Endothelial cell of umbilical vein (primary cell): ENCODE results near the gene AGPAT1. TPM values are rescaled to one million over a fixed set of nuclear protein-coding genes. Genes with fewer than 3 reads are reported as not detected.

Experiments used
- BruUV-seq: library from RNA; stranded (reverse); fragments of 400-500 nt; replicated peaks from 2 replicates; lab custom pipeline; 2021; lab: Mats Ljungman, UMichigan
- CTCF ChIA-PET: fragments of 300-600, 350-600 bp; sonication (Branson Sonifier 250); formaldehyde crosslinking; loops from one replicate; lab custom pipeline; 2021; ENCODE audit warnings: antibody characterized with exemption, inconsistent platforms; lab: Charles Lee
- POLR2A ChIA-PET: fragments of 300-600, 350-600 bp; sonication (Branson Sonifier 250); formaldehyde crosslinking; loops from one replicate; lab custom pipeline; 2021; ENCODE audit warnings: antibody characterized with exemption, inconsistent platforms; lab: Charles Lee
- DNase-seq: peaks from one replicate; pipeline ENCODE4 v3.0.0-alpha.2; 2011; ENCODE audit warnings: low read depth, low spot score
- FAIRE-seq: peaks from 2 replicates; lab custom pipeline; 2011; peaks lifted over from hg19 to GRCh38; lab: Jason Lieb, UNC
- H2AFZ ChIP-seq: 2 replicates; pipeline ENCODE4 v1.6.0; 2012; ENCODE audit warnings: low read depth, low read length, control low read depth, inconsistent platforms
- H3K27ac ChIP-seq: 2 replicates; pipeline ENCODE4 v1.5.1; 2011; ENCODE audit warnings: low read depth, mild to moderate bottlenecking, control low read depth, low read length, moderate library complexity; ENCODE audit not compliant: insufficient read depth
- H3K27me3 ChIP-seq, 2 experiments: 2 replicates each; pipeline versions ENCODE4 v1.6.0 to v1.6.1; 2011; ENCODE audit warnings: low read length in 2 of 2, mixed read lengths in 1 of 2; ENCODE audit not compliant: control insufficient read depth in 2 of 2, insufficient read depth in 2 of 2
- H3K36me3 ChIP-seq, 2 experiments: 2 replicates in 1 of 2; 3 replicates in 1 of 2; pipeline ENCODE4 v1.5.1; 2011; ENCODE audit warnings: low read length in 2 of 2, mild to moderate bottlenecking in 1 of 2, moderate library complexity in 1 of 2; ENCODE audit not compliant: control insufficient read depth in 2 of 2, insufficient read depth in 2 of 2; ENCODE audit errors: extremely low read depth in 1 of 2
- H3K4me1 ChIP-seq: 3 replicates; pipeline ENCODE4 v1.5.1; 2011; ENCODE audit warnings: mild to moderate bottlenecking, low read length; ENCODE audit not compliant: control insufficient read depth, insufficient read depth; ENCODE audit errors: extremely low read depth
- H3K4me2 ChIP-seq: 2 replicates; pipeline ENCODE4 v1.6.1; 2011; ENCODE audit warnings: low read length, control low read depth, mixed read lengths; ENCODE audit not compliant: insufficient read depth
- H3K4me3 ChIP-seq, 3 experiments: fragments of 200-600 bp in 1 of 3; sonication (generic), shearing (Covaris generic) in 1 of 3; replicated peaks in 1 of 3; 2 replicates each; pipeline ENCODE4 v1.5.1; 2011 to 2016; ENCODE audit warnings: control low read depth in 3 of 3, low read length in 3 of 3, mild to moderate bottlenecking in 2 of 3, inconsistent platforms in 1 of 3, low read depth in 1 of 3, moderate library complexity in 1 of 3; ENCODE audit not compliant: insufficient read depth in 1 of 3
- H3K79me2 ChIP-seq: 2 replicates; pipeline ENCODE4 v1.6.0; 2012; ENCODE audit warnings: low read length, inconsistent platforms; ENCODE audit not compliant: control insufficient read depth, insufficient read depth
- H3K9ac ChIP-seq: replicated peaks from 2 replicates; pipeline ENCODE3; 2011; ENCODE audit warnings: low read length, control low read depth; ENCODE audit not compliant: insufficient read depth; ENCODE audit errors: extremely low read depth
- H3K9me1 ChIP-seq: replicated peaks from 3 replicates; pipeline ENCODE4 v1.6.0; 2011; ENCODE audit warnings: mild to moderate bottlenecking, low read length; ENCODE audit not compliant: control insufficient read depth, insufficient read depth; ENCODE audit errors: extremely low read depth
- H3K9me3 ChIP-seq: replicated peaks from 2 replicates; pipeline ENCODE4 v1.5.1; 2012; ENCODE audit warnings: low read length, inconsistent platforms; ENCODE audit not compliant: control insufficient read depth, insufficient read depth
- H4K20me1 ChIP-seq: replicated peaks from 2 replicates; pipeline ENCODE3; 2011; ENCODE audit warnings: mild to moderate bottlenecking, low read length; ENCODE audit not compliant: control insufficient read depth, insufficient read depth; ENCODE audit errors: extremely low read depth
- CTCF ChIP-seq, 2 donors: IDR thresholded peaks; 1 replicate in 1 of 2; 2 replicates in 1 of 2; pipeline ENCODE4 v1.5.1; 2011; ENCODE audit warnings: low read length in 2 of 2, mild to moderate bottlenecking in 2 of 2, moderate library complexity in 2 of 2, control low read depth in 1 of 2, inconsistent platforms in 1 of 2, low read depth in 1 of 2; ENCODE audit not compliant: insufficient read depth in 1 of 2; ENCODE audit errors: extremely low read depth in 1 of 2
- EZH2 ChIP-seq: IDR thresholded peaks from 2 replicates; pipeline ENCODE4 v1.6.1; 2012; ENCODE audit warnings: borderline replicate concordance, low read depth, mild to moderate bottlenecking, moderate library complexity, low read length, inconsistent platforms; ENCODE audit not compliant: severe bottlenecking
- FOS ChIP-seq: IDR thresholded peaks from 2 replicates; pipeline ENCODE4 v1.6.1; 2011; ENCODE audit warnings: mild to moderate bottlenecking, low read length, moderate library complexity, borderline replicate concordance; ENCODE audit not compliant: insufficient read depth
- GATA2 ChIP-seq: IDR thresholded peaks from 2 replicates; pipeline ENCODE4 v1.7.0; 2011; ENCODE audit warnings: low read depth, mild to moderate bottlenecking, moderate library complexity, mixed read lengths, low read length; ENCODE audit not compliant: insufficient read length, insufficient read depth
- JUN ChIP-seq: IDR thresholded peaks from 2 replicates; pipeline ENCODE4 v1.6.1; 2011; ENCODE audit warnings: borderline replicate concordance, low read depth; ENCODE audit not compliant: insufficient read length, insufficient read depth
- MAX ChIP-seq: IDR thresholded peaks from 2 replicates; pipeline ENCODE4 v1.6.1; 2011; ENCODE audit not compliant: insufficient read depth, insufficient read length
- MYC ChIP-seq: IDR thresholded peaks from one replicate; pipeline ENCODE4 v1.6.1; 2011; ENCODE audit warnings: mild to moderate bottlenecking, low read depth, low read length
- POLR2A ChIP-seq: IDR thresholded peaks from 2 replicates; pipeline ENCODE4 v1.6.1; 2012; ENCODE audit warnings: low read depth, mild to moderate bottlenecking, control low read depth, low read length
- POLR2AphosphoS5 ChIP-seq: IDR thresholded peaks from 2 replicates; pipeline ENCODE4 v1.6.1; 2012; ENCODE audit warnings: low read depth, mild to moderate bottlenecking, control low read depth, low read length, moderate library complexity; ENCODE audit not compliant: insufficient read depth
- dilution Hi-C: fragments of 300-500 bp; cut with MboI; formaldehyde crosslinking; loops from one replicate; pipeline ENCODE4 v1.15.0; 2019; ENCODE audit warnings: low sequenced_read_pairs; ENCODE audit not compliant: extremely low pct_ligation_motif_present
- intact Hi-C: fragments of 100-400 bp; cut with micrococcal nuclease; formaldehyde crosslinking; loops from one replicate; pipeline ENCODE4 v1.10.0; 2022
- polyA plus RNA-seq, 4 experiments: library from polyadenylated mRNA; depleted of rRNA in 3 of 4; stranded (reverse) in 3 of 4; unstranded in 1 of 4; fragments of >200 nt; gene quantifications; 2 replicates each; pipeline versions ENCODE4 v1.2.1 to v1.2.3, GENCODE V29; 2011 to 2012; ENCODE audit warnings: missing spikeins in 1 of 4
- total RNA-seq: library from RNA; stranded (reverse); gene quantifications from 2 replicates; pipeline ENCODE4 v1.2.3, GENCODE V29; 2021

AGPAT1 gene
- total and polyA plus RNA-seq, 2 donors (not counting 3 experiments of a cell fraction or from before 2014, with no cell fraction given) = 38.4 to 132 TPM

GRCh38 chr6:32177788-32178546 is 2.1 kb upstream of the AGPAT1 start, which contains the start of gene RNF5:
Gene RNF5, plus strand, starts transcription at chr6:32178405. Its CDS starts 107 bp downstream, at chr6:32178512.
- peak within 1 kb of the TSS; percentile 86 for H3K9ac ChIP-seq
- no TSS peak for BruUV-seq
- peak within 1 kb of the TSS; percentile 83 for H3K4me2 ChIP-seq
- no peaks in the 10 kb centered on the region for H3K9me1 ChIP-seq
- peak; percentile 100 for DNase-seq
- peak; percentile 100 for FAIRE-seq
- intact Hi-C loops (loop anchor here (1.0 to 5.0 kb wide), 4 partner anchors 12 to 794 kb away; partner anchors contain the start of genes NELFE, PBX2 and SKIC2), dilution Hi-C loops (no loop called here)
- peak within 1 kb of the TSS; percentile 83 for H3K27ac ChIP-seq
- H3K4me1 ChIP-seq = peaks cover 30% of the 10 kb centered on the region
- no peaks in the 10 kb centered on the region for H4K20me1 ChIP-seq
- peaks cover 21% of the 10 kb centered on the region for H3K79me2 ChIP-seq
- no peaks in the 10 kb centered on the region for H3K27me3 ChIP-seq
- H3K4me3 ChIP-seq = peak within 1 kb of the TSS; percentile 56 to 67 (median 66)
- CTCF ChIA-PET = interaction anchor here (0.7 to 2.9 kb wide), 6 partner anchors 10 to 48 kb away, joined by 3 to 15 read pairs (median 4); partner anchors contain the start of genes FKBPL, GPSM3 and PBX2
- POLR2A ChIA-PET = interaction anchor here (1.2 to 1.7 kb wide), 3 partner anchors 12 to 19 kb away, joined by 4 to 9 read pairs (median 5); partner anchors contain the start of gene PBX2
- H2AFZ ChIP-seq = peak within 1 kb of the TSS; percentile 56
- no peaks in the 10 kb centered on the region for H3K9me3 ChIP-seq
- TF ChIP-seq EZH2 (no peak), POLR2AphosphoS5 (peak; percentile 19)
- H3K36me3 ChIP-seq = peaks cover 3 to 17% of the 10 kb centered on the region in 2 experiments

- dilution Hi-C loops = no loop called here
Observed at GRCh38 chr6:32177183-32177787, 1.4 kb upstream of the AGPAT1 start.

More at GRCh38 chr6:32177183-32177787, 1.4 kb upstream of the AGPAT1 start:
- Histone ChIP-seq H3K27me3 (no peaks in the 10 kb centered on the region), H3K27ac (peak overlapping the region; percentile 83), H4K20me1 (no peaks in the 10 kb centered on the region), H3K9me3 (no peaks in the 10 kb centered on the region), H3K79me2 (peaks cover 21% of the 10 kb centered on the region), H3K36me3 (peaks cover 0 to 11% of the 10 kb centered on the region in 2 experiments), H3K4me1 (peaks cover 30% of the 10 kb centered on the region), H2AFZ (peak overlapping the region; percentile 56), H3K4me2 (peak overlapping the region; percentile 83), H3K9me1 (no peaks in the 10 kb centered on the region), H3K9ac (peak overlapping the region; percentile 86), H3K4me3 (peak overlapping the region; percentile 9 to 67 (median 40))
- POLR2A ChIA-PET = interaction anchor here (1.2 to 1.7 kb wide), 5 partner anchors 13 to 520 kb away, joined by 3 to 9 read pairs (median 4); partner anchors contain the start of genes ATF6B and PBX2
- FAIRE-seq (no peak), DNase-seq (no peak)
- BruUV-seq = TSS peak; percentile 73
- CTCF ChIA-PET = interaction anchor here (0.7 to 2.9 kb wide), 5 partner anchors 13 to 47 kb away, joined by 3 to 15 read pairs (median 5); partner anchors contain the start of genes FKBPL, GPSM3 and PBX2
- TF ChIP-seq EZH2 = no peak
- peak; percentile 58 for TF ChIP-seq POLR2A
- no peak for TF ChIP-seq FOS
- no peak for TF ChIP-seq CTCF (IDR thresholded peaks at IDR 0.05; ENCODE audit: extremely low read depth in 1 of 2, insufficient read depth in 1 of 2, low read depth in 1 of 2, low read length in 2 of 2)
- no peak for TF ChIP-seq MYC
- TF ChIP-seq JUN = no peak
- TF ChIP-seq POLR2AphosphoS5 = peak; percentile 31
- no peak for TF ChIP-seq MAX
- no peak for TF ChIP-seq GATA2
- intact Hi-C loops = loop anchor here (5.0 kb wide), 2 partner anchors 220 to 795 kb away; partner anchors contain the start of genes NELFE and SKIC2
